Fibroblast of pulmonary artery (primary cell): ENCODE measurements around the gene PITRM1.

Experiments
- DNase-seq: peaks from one replicate; pipeline ENCODE4 v3.0.0-alpha.2; 2010; ENCODE audit warnings: low read depth
- H3K4me3 ChIP-seq: replicated peaks from 2 replicates; pipeline ENCODE4 v1.5.1; 2011; ENCODE audit warnings: low read depth, mild to moderate bottlenecking, control low read depth, low read length, moderate library complexity
- CTCF ChIP-seq: IDR thresholded peaks from 2 replicates; pipeline ENCODE4 v1.5.1; 2011; ENCODE audit warnings: mild to moderate bottlenecking, control low read depth, low read length, inconsistent platforms; ENCODE audit errors: missing control alignments

PITRM1 gene

GRCh38 chr10:3146289-3146688 is 26.3 kb downstream of the PITRM1 start:
- DNase-seq = no peak
- TF ChIP-seq CTCF = no peak
- H3K4me3 ChIP-seq = no peak overlapping the region

GRCh38 chr10:3145366-3145765 is 27.2 kb downstream of the PITRM1 start:
- no peak for DNase-seq
- H3K4me3 ChIP-seq = no peak overlapping the region
- TF ChIP-seq CTCF = no peak

GRCh38 chr10:3143791-3144434 is 28.7 kb downstream of the PITRM1 start:
- TF ChIP-seq CTCF = no peak
- H3K4me3 ChIP-seq = no peak overlapping the region
- no peak for DNase-seq

- no peak for TF ChIP-seq CTCF
- no peak for DNase-seq
- H3K4me3 ChIP-seq = no peak overlapping the region
These were observed 29.2 kb downstream of the PITRM1 start for GRCh38 chr10:3143366-3143765.

GRCh38 chr10:3142146-3142875 is 30.3 kb downstream of the PITRM1 start:
- no peak overlapping the region for H3K4me3 ChIP-seq
- no peak for TF ChIP-seq CTCF
- no peak for DNase-seq

- DNase-seq = no peak
- H3K4me3 ChIP-seq = no peak overlapping the region
- no peak for TF ChIP-seq CTCF
These were observed 31.1 kb downstream of the PITRM1 start for GRCh38 chr10:3141351-3142005.

- H3K4me3 ChIP-seq = no peak overlapping the region
- DNase-seq = no peak
- no peak for TF ChIP-seq CTCF
These were observed 32.3 kb downstream of the PITRM1 start for GRCh38 chr10:3140280-3140679.
